Measurements from ENCODE around the gene SLC17A3.

Gene SLC17A3

GRCh38 chr6:25900843-25901242 lies 26.8 kb upstream of the SLC17A3 start:
- no peak overlapping the region for H3K4me3 ChIP-seq (ENCODE audit: insufficient read depth, low read length, poor library complexity, severe bottlenecking)
- no peak overlapping the region for H3K4me2 ChIP-seq (ENCODE audit: low read depth, low read length, poor library complexity, severe bottlenecking)
- no peak overlapping the region for H3K27ac ChIP-seq (ENCODE audit: low read depth, low read length)
- TF ChIP-seq CTCF (IDR thresholded peaks at IDR 0.05; ENCODE audit: insufficient read depth, low read length, poor library complexity, severe bottlenecking) (no peak), EZH2phosphoT487 (conservative IDR thresholded peaks at IDR 0.05; ENCODE audit: low read length) (no peak)
- no peaks in the 10 kb centered on the region for H3K79me2 ChIP-seq (ENCODE audit: insufficient read depth, low read length)
- no peaks in the 10 kb centered on the region for H3K9me3 ChIP-seq (ENCODE audit: insufficient read depth, low read length)
- no peaks in the 10 kb centered on the region for H3K27me3 ChIP-seq (ENCODE audit: low read length)
- H3K9ac ChIP-seq (ENCODE audit: low read length): no peak overlapping the region
- H3K9me2 ChIP-seq (replicated peaks; ENCODE audit: insufficient read depth, low read length): no peaks in the 10 kb centered on the region
- H3K36me3 ChIP-seq (ENCODE audit: low read length): no peaks in the 10 kb centered on the region
- H2AFZ ChIP-seq (ENCODE audit: low read depth, low read length, severe bottlenecking): no peak overlapping the region
- H4K20me1 ChIP-seq (ENCODE audit: low read depth, low read length): no peaks in the 10 kb centered on the region
- H3F3A ChIP-seq (ENCODE audit: insufficient read depth): no peaks in the 10 kb centered on the region

GRCh38 chr6:25899580-25900408 lies 25.8 kb upstream of the SLC17A3 start:
- H3K36me3 ChIP-seq (ENCODE audit: low read length): no peaks in the 10 kb centered on the region
- no peaks in the 10 kb centered on the region for H3K9me2 ChIP-seq (replicated peaks; ENCODE audit: insufficient read depth, low read length)
- H3K9ac ChIP-seq (ENCODE audit: low read length): no peak overlapping the region
- no peak overlapping the region for H3K27ac ChIP-seq (ENCODE audit: low read depth, low read length)
- no peak overlapping the region for H2AFZ ChIP-seq (ENCODE audit: low read depth, low read length, severe bottlenecking)
- no peaks in the 10 kb centered on the region for H3K79me2 ChIP-seq (ENCODE audit: insufficient read depth, low read length)
- H3K9me3 ChIP-seq (ENCODE audit: insufficient read depth, low read length): no peaks in the 10 kb centered on the region
- H3K27me3 ChIP-seq (ENCODE audit: low read length): no peaks in the 10 kb centered on the region
- no peak for TF ChIP-seq EZH2phosphoT487 (conservative IDR thresholded peaks at IDR 0.05; ENCODE audit: low read length)
- no peak for TF ChIP-seq CTCF (IDR thresholded peaks at IDR 0.05; ENCODE audit: insufficient read depth, low read length, poor library complexity, severe bottlenecking)
- H3F3A ChIP-seq (ENCODE audit: insufficient read depth): no peaks in the 10 kb centered on the region
- no peak overlapping the region for H3K4me2 ChIP-seq (ENCODE audit: low read depth, low read length, poor library complexity, severe bottlenecking)
- no peaks in the 10 kb centered on the region for H4K20me1 ChIP-seq (ENCODE audit: low read depth, low read length)
- H3K4me3 ChIP-seq (ENCODE audit: insufficient read depth, low read length, poor library complexity, severe bottlenecking): no peak overlapping the region

- Histone ChIP-seq H3K4me3 (ENCODE audit: insufficient read depth, low read length, poor library complexity, severe bottlenecking) (no peak overlapping the region), H3K9me3 (ENCODE audit: insufficient read depth, low read length) (no peaks in the 10 kb centered on the region), H3K9me2 (replicated peaks; ENCODE audit: insufficient read depth, low read length) (no peaks in the 10 kb centered on the region), H3F3A (ENCODE audit: insufficient read depth) (no peaks in the 10 kb centered on the region), H3K9ac (ENCODE audit: low read length) (no peak overlapping the region), H3K79me2 (ENCODE audit: insufficient read depth, low read length) (no peaks in the 10 kb centered on the region), H3K27me3 (ENCODE audit: low read length) (no peaks in the 10 kb centered on the region), H4K20me1 (ENCODE audit: low read depth, low read length) (no peaks in the 10 kb centered on the region), H2AFZ (ENCODE audit: low read depth, low read length, severe bottlenecking) (no peak overlapping the region), H3K4me2 (ENCODE audit: low read depth, low read length, poor library complexity, severe bottlenecking) (no peak overlapping the region), H3K27ac (ENCODE audit: low read depth, low read length) (no peak overlapping the region), H3K36me3 (ENCODE audit: low read length) (no peaks in the 10 kb centered on the region)
- no peak for TF ChIP-seq EZH2phosphoT487 (conservative IDR thresholded peaks at IDR 0.05; ENCODE audit: low read length)
- TF ChIP-seq CTCF (IDR thresholded peaks at IDR 0.05; ENCODE audit: insufficient read depth, low read length, poor library complexity, severe bottlenecking): no peak
Observed at GRCh38 chr6:25899123-25899522, 25.1 kb upstream of the SLC17A3 start.

All from SU-DHL-6 (cell line).